Endothelial cell of umbilical vein (primary cell): ENCODE data around the gene SNUPN. TPM values are rescaled to one million over a fixed set of nuclear protein-coding genes. Genes with fewer than 3 reads are reported as not detected.

Source experiments
- BruUV-seq: library from RNA; stranded (reverse); fragments of 400-500 nt; replicated peaks from 2 replicates; lab custom pipeline; 2021; lab: Mats Ljungman, UMichigan
- CTCF ChIA-PET: fragments of 300-600, 350-600 bp; sonication (Branson Sonifier 250); formaldehyde crosslinking; loops from one replicate; lab custom pipeline; 2021; ENCODE audit warnings: antibody characterized with exemption, inconsistent platforms; lab: Charles Lee
- POLR2A ChIA-PET: fragments of 300-600, 350-600 bp; sonication (Branson Sonifier 250); formaldehyde crosslinking; loops from one replicate; lab custom pipeline; 2021; ENCODE audit warnings: antibody characterized with exemption, inconsistent platforms; lab: Charles Lee
- DNase-seq: peaks from one replicate; pipeline ENCODE4 v3.0.0-alpha.2; 2011; ENCODE audit warnings: low read depth, low spot score
- FAIRE-seq: peaks from 2 replicates; lab custom pipeline; 2011; peaks lifted over from hg19 to GRCh38; lab: Jason Lieb, UNC
- H2AFZ ChIP-seq: 2 replicates; pipeline ENCODE4 v1.6.0; 2012; ENCODE audit warnings: low read depth, low read length, control low read depth, inconsistent platforms
- H3K27ac ChIP-seq: 2 replicates; pipeline ENCODE4 v1.5.1; 2011; ENCODE audit warnings: low read depth, mild to moderate bottlenecking, control low read depth, low read length, moderate library complexity; ENCODE audit not compliant: insufficient read depth
- H3K27me3 ChIP-seq, 2 experiments: 2 replicates each; pipeline versions ENCODE4 v1.6.0 to v1.6.1; 2011; ENCODE audit warnings: low read length in 2 of 2, mixed read lengths in 1 of 2; ENCODE audit not compliant: control insufficient read depth in 2 of 2, insufficient read depth in 2 of 2
- H3K36me3 ChIP-seq, 2 experiments: 2 replicates in 1 of 2; 3 replicates in 1 of 2; pipeline ENCODE4 v1.5.1; 2011; ENCODE audit warnings: low read length in 2 of 2, mild to moderate bottlenecking in 1 of 2, moderate library complexity in 1 of 2; ENCODE audit not compliant: control insufficient read depth in 2 of 2, insufficient read depth in 2 of 2; ENCODE audit errors: extremely low read depth in 1 of 2
- H3K4me1 ChIP-seq: 3 replicates; pipeline ENCODE4 v1.5.1; 2011; ENCODE audit warnings: mild to moderate bottlenecking, low read length; ENCODE audit not compliant: control insufficient read depth, insufficient read depth; ENCODE audit errors: extremely low read depth
- H3K4me2 ChIP-seq: 2 replicates; pipeline ENCODE4 v1.6.1; 2011; ENCODE audit warnings: low read length, control low read depth, mixed read lengths; ENCODE audit not compliant: insufficient read depth
- H3K4me3 ChIP-seq, 3 experiments: fragments of 200-600 bp in 1 of 3; sonication (generic), shearing (Covaris generic) in 1 of 3; replicated peaks in 1 of 3; 2 replicates each; pipeline ENCODE4 v1.5.1; 2011 to 2016; ENCODE audit warnings: control low read depth in 3 of 3, low read length in 3 of 3, mild to moderate bottlenecking in 2 of 3, inconsistent platforms in 1 of 3, low read depth in 1 of 3, moderate library complexity in 1 of 3; ENCODE audit not compliant: insufficient read depth in 1 of 3
- H3K79me2 ChIP-seq: 2 replicates; pipeline ENCODE4 v1.6.0; 2012; ENCODE audit warnings: low read length, inconsistent platforms; ENCODE audit not compliant: control insufficient read depth, insufficient read depth
- H3K9ac ChIP-seq: replicated peaks from 2 replicates; pipeline ENCODE3; 2011; ENCODE audit warnings: low read length, control low read depth; ENCODE audit not compliant: insufficient read depth; ENCODE audit errors: extremely low read depth
- H3K9me1 ChIP-seq: replicated peaks from 3 replicates; pipeline ENCODE4 v1.6.0; 2011; ENCODE audit warnings: mild to moderate bottlenecking, low read length; ENCODE audit not compliant: control insufficient read depth, insufficient read depth; ENCODE audit errors: extremely low read depth
- H3K9me3 ChIP-seq: replicated peaks from 2 replicates; pipeline ENCODE4 v1.5.1; 2012; ENCODE audit warnings: low read length, inconsistent platforms; ENCODE audit not compliant: control insufficient read depth, insufficient read depth
- H4K20me1 ChIP-seq: replicated peaks from 2 replicates; pipeline ENCODE3; 2011; ENCODE audit warnings: mild to moderate bottlenecking, low read length; ENCODE audit not compliant: control insufficient read depth, insufficient read depth; ENCODE audit errors: extremely low read depth
- EZH2 ChIP-seq: IDR thresholded peaks from 2 replicates; pipeline ENCODE4 v1.6.1; 2012; ENCODE audit warnings: borderline replicate concordance, low read depth, mild to moderate bottlenecking, moderate library complexity, low read length, inconsistent platforms; ENCODE audit not compliant: severe bottlenecking
- FOS ChIP-seq: IDR thresholded peaks from 2 replicates; pipeline ENCODE4 v1.6.1; 2011; ENCODE audit warnings: mild to moderate bottlenecking, low read length, moderate library complexity, borderline replicate concordance; ENCODE audit not compliant: insufficient read depth
- GATA2 ChIP-seq: IDR thresholded peaks from 2 replicates; pipeline ENCODE4 v1.7.0; 2011; ENCODE audit warnings: low read depth, mild to moderate bottlenecking, moderate library complexity, mixed read lengths, low read length; ENCODE audit not compliant: insufficient read length, insufficient read depth
- JUN ChIP-seq: IDR thresholded peaks from 2 replicates; pipeline ENCODE4 v1.6.1; 2011; ENCODE audit warnings: borderline replicate concordance, low read depth; ENCODE audit not compliant: insufficient read length, insufficient read depth
- MYC ChIP-seq: IDR thresholded peaks from one replicate; pipeline ENCODE4 v1.6.1; 2011; ENCODE audit warnings: mild to moderate bottlenecking, low read depth, low read length
- POLR2A ChIP-seq: IDR thresholded peaks from 2 replicates; pipeline ENCODE4 v1.6.1; 2012; ENCODE audit warnings: low read depth, mild to moderate bottlenecking, control low read depth, low read length
- POLR2AphosphoS5 ChIP-seq: IDR thresholded peaks from 2 replicates; pipeline ENCODE4 v1.6.1; 2012; ENCODE audit warnings: low read depth, mild to moderate bottlenecking, control low read depth, low read length, moderate library complexity; ENCODE audit not compliant: insufficient read depth
- dilution Hi-C: fragments of 300-500 bp; cut with MboI; formaldehyde crosslinking; loops from one replicate; pipeline ENCODE4 v1.15.0; 2019; ENCODE audit warnings: low sequenced_read_pairs; ENCODE audit not compliant: extremely low pct_ligation_motif_present
- intact Hi-C: fragments of 100-400 bp; cut with micrococcal nuclease; formaldehyde crosslinking; loops from one replicate; pipeline ENCODE4 v1.10.0; 2022
- polyA plus RNA-seq, 4 experiments: library from polyadenylated mRNA; depleted of rRNA in 3 of 4; stranded (reverse) in 3 of 4; unstranded in 1 of 4; fragments of >200 nt; gene quantifications; 2 replicates each; pipeline versions ENCODE4 v1.2.1 to v1.2.3, GENCODE V29; 2011 to 2012; ENCODE audit warnings: missing spikeins in 1 of 4
- total RNA-seq: library from RNA; stranded (reverse); gene quantifications from 2 replicates; pipeline ENCODE4 v1.2.3, GENCODE V29; 2021
- TF ChIP-seq, protein P1 (sequence below): IDR thresholded peaks from 2 replicates; pipeline ENCODE4 v1.6.1; 2011; ENCODE audit not compliant: insufficient read depth, insufficient read length
- TF ChIP-seq, protein P2 (sequence below), 2 donors: IDR thresholded peaks; 1 replicate in 1 of 2; 2 replicates in 1 of 2; pipeline ENCODE4 v1.5.1; 2011; ENCODE audit warnings: low read length in 2 of 2, mild to moderate bottlenecking in 2 of 2, moderate library complexity in 2 of 2, control low read depth in 1 of 2, inconsistent platforms in 1 of 2, low read depth in 1 of 2; ENCODE audit not compliant: insufficient read depth in 1 of 2; ENCODE audit errors: extremely low read depth in 1 of 2

Gene SNUPN
- total and polyA plus RNA-seq, 2 donors (not counting 3 experiments of a cell fraction or from before 2014, with no cell fraction given), result 13.2 to 25.1 TPM

DNA sequence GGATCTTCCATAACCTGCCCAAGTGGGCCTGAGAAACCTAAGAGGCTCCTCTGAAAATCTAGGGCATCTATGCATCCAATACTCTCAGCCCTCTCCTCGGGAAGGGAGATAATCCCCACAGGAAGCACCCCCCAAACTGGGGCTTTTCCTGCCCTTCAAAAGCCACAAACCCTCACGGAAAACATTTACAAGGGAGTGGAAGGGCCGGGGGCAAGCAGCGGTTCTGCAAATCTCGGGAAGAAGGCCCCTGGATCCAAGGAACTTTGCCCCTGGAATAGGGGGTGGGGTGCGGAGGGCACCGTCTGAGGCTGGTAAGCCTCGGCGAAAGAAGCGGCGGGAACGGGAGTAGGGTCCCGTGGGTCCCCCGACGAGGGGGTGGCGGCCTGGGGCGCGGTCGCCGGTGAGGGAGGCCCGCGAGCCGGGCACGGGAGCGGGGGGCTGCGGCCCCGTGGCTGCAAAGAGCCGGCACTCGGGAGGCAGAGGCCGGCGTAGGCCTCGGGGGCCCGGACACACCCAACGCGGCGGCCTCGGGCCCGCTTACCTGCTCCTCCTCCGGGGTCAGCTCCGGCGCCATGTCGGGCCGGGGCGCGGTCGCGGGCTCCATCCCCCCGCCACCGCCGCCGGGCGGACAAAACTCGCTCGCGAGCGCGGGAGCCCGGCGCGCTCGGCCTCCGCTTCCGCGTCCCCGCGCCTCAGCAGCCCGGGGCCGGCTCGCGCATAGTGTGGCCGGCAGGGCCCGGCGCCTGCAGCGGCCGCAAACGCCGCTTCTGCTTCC lies 47.2 kb downstream of the SNUPN start:
- Histone ChIP-seq H3K9me1 (no peaks in the 10 kb centered on the region), H3K4me1 (peaks cover 12% of the 10 kb centered on the region), H3K27ac (peak overlapping the region; percentile 68), H3K4me2 (peak overlapping the region; percentile 87), H3K9ac (peak overlapping the region; percentile 93), H3K79me2 (peaks cover 49% of the 10 kb centered on the region), H3K36me3 (no peaks in the 10 kb centered on the region), H4K20me1 (no peaks in the 10 kb centered on the region), H3K9me3 (no peaks in the 10 kb centered on the region), H2AFZ (peak overlapping the region; percentile 88), H3K4me3 (peak overlapping the region; percentile 64 to 99 (median 97)), H3K27me3 (no peaks in the 10 kb centered on the region)
- peak; percentile 11 for DNase-seq
- ChIA-PET POLR2A (interaction anchor here (1.1 kb wide), 1 partner anchor 211 kb away, joined by 3 read pairs; no protein-coding TSS in a partner anchor), CTCF (interaction anchor here (0.7 to 2.3 kb wide), 25 partner anchors 12 to 210 kb away, joined by 3 to 17 read pairs (median 4); partner anchors contain the start of genes IMP3, MAN2C1, SNUPN and SNX33)
- peak; percentile 40 for TF ChIP-seq POLR2A
- no peak for TF ChIP-seq FOS
- dilution Hi-C loops (loop anchor here (25.0 kb wide), 1 partner anchor 116 kb away; the partner anchor contains the start of gene SIN3A), intact Hi-C loops (loop anchor here (1.0 to 5.0 kb wide), 4 partner anchors 46 to 124 kb away; no protein-coding TSS in a partner anchor)
- no TSS peak for BruUV-seq
- FAIRE-seq, result no peak

DNA sequence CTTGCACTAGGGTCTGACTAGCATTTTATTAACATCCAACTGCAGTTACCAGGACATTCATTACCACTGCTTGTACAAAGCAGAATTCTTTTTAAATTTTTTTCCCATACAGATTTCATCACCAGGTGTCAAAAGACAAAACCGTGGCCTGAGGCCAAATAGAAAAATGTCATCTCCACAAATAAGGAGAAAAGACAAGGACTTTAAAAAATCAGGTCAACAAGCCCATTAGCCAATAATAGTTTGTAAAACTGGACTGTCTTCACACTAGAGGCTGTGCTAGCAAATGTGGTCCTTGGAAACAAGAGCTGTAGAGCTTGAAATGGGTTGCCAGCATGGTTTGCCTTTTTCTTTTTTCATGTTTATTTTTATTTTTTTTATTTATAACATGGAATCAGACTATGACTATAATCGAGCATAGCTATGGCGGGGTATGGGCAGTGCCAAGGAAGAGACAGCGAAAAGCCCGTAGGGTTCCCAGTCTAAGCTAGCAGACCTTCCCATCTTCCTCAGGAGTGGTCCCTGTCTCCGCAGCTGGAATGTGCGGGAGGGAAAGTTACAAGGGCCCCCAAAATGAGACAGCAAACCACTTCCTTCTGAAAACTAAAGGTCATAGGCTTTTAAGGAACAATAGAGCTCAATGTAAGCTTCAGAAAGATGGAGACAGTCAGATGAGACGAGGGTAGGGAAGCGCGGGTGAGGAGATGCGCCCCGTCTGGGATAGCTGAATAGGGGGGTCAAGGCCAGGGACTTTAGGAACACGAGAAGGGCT lies 47.9 kb downstream of the SNUPN start:
- BruUV-seq, result TSS peak; percentile 23
- CTCF ChIA-PET, result interaction anchor here (0.7 to 2.3 kb wide), 8 partner anchors 11 to 125 kb away, joined by 3 to 10 read pairs (median 5); partner anchors contain the start of genes SNUPN and SNX33
- dilution Hi-C loops, result loop anchor here (25.0 kb wide), 1 partner anchor 115 kb away; the partner anchor contains the start of gene SIN3A

More for the DNA sequence above, 47.9 kb downstream of the SNUPN start:
- Histone ChIP-seq H3K9ac (peak overlapping the region; percentile 93), H3K4me1 (peaks cover 15% of the 10 kb centered on the region), H3K27ac (peak overlapping the region; percentile 68), H2AFZ (peak overlapping the region; percentile 88), H4K20me1 (peaks cover 3% of the 10 kb centered on the region), H3K36me3 (no peaks in the 10 kb centered on the region), H3K79me2 (peaks cover 54% of the 10 kb centered on the region), H3K4me2 (peak overlapping the region; percentile 87), H3K4me3 (peak overlapping the region; percentile 64 to 99 (median 97)), H3K27me3 (no peaks in the 10 kb centered on the region), H3K9me1 (no peaks in the 10 kb centered on the region), H3K9me3 (no peaks in the 10 kb centered on the region)
- POLR2A ChIA-PET, result interaction anchor here (1.1 kb wide), 1 partner anchor 210 kb away, joined by 3 read pairs; no protein-coding TSS in a partner anchor
- TF ChIP-seq, protein P1, sequence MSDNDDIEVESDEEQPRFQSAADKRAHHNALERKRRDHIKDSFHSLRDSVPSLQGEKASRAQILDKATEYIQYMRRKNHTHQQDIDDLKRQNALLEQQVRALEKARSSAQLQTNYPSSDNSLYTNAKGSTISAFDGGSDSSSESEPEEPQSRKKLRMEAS, result no peak
- TF ChIP-seq, protein P2, sequence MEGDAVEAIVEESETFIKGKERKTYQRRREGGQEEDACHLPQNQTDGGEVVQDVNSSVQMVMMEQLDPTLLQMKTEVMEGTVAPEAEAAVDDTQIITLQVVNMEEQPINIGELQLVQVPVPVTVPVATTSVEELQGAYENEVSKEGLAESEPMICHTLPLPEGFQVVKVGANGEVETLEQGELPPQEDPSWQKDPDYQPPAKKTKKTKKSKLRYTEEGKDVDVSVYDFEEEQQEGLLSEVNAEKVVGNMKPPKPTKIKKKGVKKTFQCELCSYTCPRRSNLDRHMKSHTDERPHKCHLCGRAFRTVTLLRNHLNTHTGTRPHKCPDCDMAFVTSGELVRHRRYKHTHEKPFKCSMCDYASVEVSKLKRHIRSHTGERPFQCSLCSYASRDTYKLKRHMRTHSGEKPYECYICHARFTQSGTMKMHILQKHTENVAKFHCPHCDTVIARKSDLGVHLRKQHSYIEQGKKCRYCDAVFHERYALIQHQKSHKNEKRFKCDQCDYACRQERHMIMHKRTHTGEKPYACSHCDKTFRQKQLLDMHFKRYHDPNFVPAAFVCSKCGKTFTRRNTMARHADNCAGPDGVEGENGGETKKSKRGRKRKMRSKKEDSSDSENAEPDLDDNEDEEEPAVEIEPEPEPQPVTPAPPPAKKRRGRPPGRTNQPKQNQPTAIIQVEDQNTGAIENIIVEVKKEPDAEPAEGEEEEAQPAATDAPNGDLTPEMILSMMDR (IDR thresholded peaks at IDR 0.05; ENCODE audit: extremely low read depth in 1 of 2, insufficient read depth in 1 of 2, low read depth in 1 of 2, low read length in 2 of 2), result no peak
- TF ChIP-seq EZH2 (no peak), POLR2A (no peak), GATA2 (no peak), POLR2AphosphoS5 (no peak), JUN (no peak), MYC (no peak), FOS (no peak)
- peak; percentile 62 for FAIRE-seq
- intact Hi-C loops, result loop anchor here (1.0 to 5.0 kb wide), 5 partner anchors 45 to 123 kb away; no protein-coding TSS in a partner anchor
- DNase-seq, result peak; percentile 26
